Cardiac muscle cell (in vitro differentiated cells and primary cell): ENCODE measurements around the gene DNASE1L2. TPM values are rescaled to one million over a fixed set of nuclear protein-coding genes. Genes with fewer than 3 reads are reported as not detected.

Source experiments
- DNase-seq, 2 donors: peaks; one replicate each; pipeline versions ENCODE4 v3.0.0 to v3.0.0-alpha.2; 2010 to 2017; ENCODE audit warnings: low read depth in 1 of 2, low spot score in 1 of 2
- H3K27ac ChIP-seq: fragments of 200-600 bp; sonication (generic); 2 replicates; pipeline ENCODE4 v1.5.1; 2016
- H3K27me3 ChIP-seq: fragments of 200-600 bp; sonication (generic); 2 replicates; pipeline ENCODE4 v1.6.0; 2016; ENCODE audit warnings: control low read depth
- H3K36me3 ChIP-seq: fragments of 200-600 bp; sonication (generic); 2 replicates; pipeline ENCODE4 v1.5.1; 2016; ENCODE audit warnings: control low read depth
- H3K4me1 ChIP-seq: fragments of 200-600 bp; sonication (generic); 2 replicates; pipeline ENCODE4 v1.8.1; 2017; ENCODE audit warnings: low read depth, mild to moderate bottlenecking, mixed run types
- H3K4me3 ChIP-seq: fragments of 200-600 bp; sonication (generic); 2 replicates; pipeline ENCODE4 v1.5.1; 2016; ENCODE audit warnings: mild to moderate bottlenecking
- H3K9me3 ChIP-seq: fragments of 200-600 bp; sonication (generic); 2 replicates; pipeline ENCODE4 v1.5.1; 2017; ENCODE audit warnings: low read depth, mild to moderate bottlenecking, control low read depth
- CTCF ChIP-seq: IDR thresholded peaks from 2 replicates; pipeline ENCODE4 v1.5.1; 2012; ENCODE audit warnings: low read depth, mild to moderate bottlenecking, low read length
- polyA plus RNA-seq: library from polyadenylated mRNA; unstranded; fragments of >200 nt; fragmentation: Nextera tagmentation; extraction: Ambion mirVana; gene quantifications from 2 replicates; pipeline ENCODE4 v1.2.1, GENCODE V29; 2016
- total RNA-seq: library from RNA; depleted of rRNA; stranded (reverse); fragments of >200 nt; gene quantifications from 2 replicates; pipeline ENCODE4 v1.2.3, GENCODE V29; 2016

DNASE1L2 gene
- total and polyA plus RNA-seq, 2 experiments from 2014 or later: 0.68 to 1.1 TPM

GRCh38 chr16:2270070-2270462 is 33.8 kb downstream of the DNASE1L2 start:
- DNase-seq: no peak
- no peak overlapping the region for H3K4me3 ChIP-seq
- no peak overlapping the region for H3K27ac ChIP-seq
- peaks cover 14% of the 10 kb centered on the region for H3K4me1 ChIP-seq
- H3K36me3 ChIP-seq: no peaks in the 10 kb centered on the region
- no peaks in the 10 kb centered on the region for H3K9me3 ChIP-seq
- TF ChIP-seq CTCF: no peak
- no peaks in the 10 kb centered on the region for H3K27me3 ChIP-seq

- Histone ChIP-seq H3K4me3 (no peak overlapping the region), H3K27me3 (no peaks in the 10 kb centered on the region), H3K27ac (no peak overlapping the region), H3K36me3 (no peaks in the 10 kb centered on the region), H3K4me1 (peaks cover 14% of the 10 kb centered on the region), H3K9me3 (no peaks in the 10 kb centered on the region)
- DNase-seq: no peak
- no peak for TF ChIP-seq CTCF
These were observed 34.6 kb downstream of the DNASE1L2 start for GRCh38 chr16:2270588-2271470.

DNA sequence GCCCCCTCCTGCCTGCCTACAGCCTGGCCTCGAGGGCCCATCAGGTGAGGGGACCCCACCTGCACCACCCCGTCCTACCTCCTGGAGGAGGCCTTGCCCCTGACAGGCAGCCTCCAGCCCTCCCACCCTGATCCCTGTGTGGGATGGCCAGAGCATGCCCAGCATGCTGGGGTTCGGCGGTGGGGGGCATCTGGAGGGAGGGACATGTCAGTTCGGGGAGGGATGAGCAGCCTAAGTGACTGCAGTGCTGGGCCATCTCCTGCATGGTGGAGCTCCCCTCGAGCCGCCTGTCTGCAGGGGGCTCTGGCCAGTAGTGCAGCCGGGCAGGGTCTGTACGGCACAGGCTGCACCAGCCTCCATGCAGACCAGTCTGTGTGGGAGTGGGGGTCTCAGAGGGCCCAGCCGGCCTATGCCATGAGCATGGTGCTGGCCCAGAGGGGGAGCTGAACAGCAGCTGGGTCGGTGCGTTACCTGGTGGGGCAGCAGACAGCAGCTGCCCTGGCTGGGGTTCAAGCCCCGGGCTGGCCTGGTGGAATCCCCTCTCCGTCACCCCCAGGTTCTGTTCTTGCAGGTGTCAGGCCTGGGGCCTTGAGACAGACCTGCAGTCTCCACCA is 35.7 kb downstream of the DNASE1L2 start:
- no peak for DNase-seq
- TF ChIP-seq CTCF: no peak
- no peaks in the 10 kb centered on the region for H3K27me3 ChIP-seq

GRCh38 chr16:2273484-2273883 is 37.2 kb downstream of the DNASE1L2 start:
- Histone ChIP-seq H3K27ac (no peak overlapping the region), H3K4me3 (no peak overlapping the region), H3K4me1 (peaks cover 8% of the 10 kb centered on the region), H3K36me3 (no peaks in the 10 kb centered on the region), H3K27me3 (no peaks in the 10 kb centered on the region), H3K9me3 (no peaks in the 10 kb centered on the region)
- DNase-seq: no peak
- no peak for TF ChIP-seq CTCF

More for the DNA sequence above, 35.7 kb downstream of the DNASE1L2 start:
- Histone ChIP-seq H3K4me1 (peaks cover 8% of the 10 kb centered on the region), H3K27ac (no peak overlapping the region), H3K36me3 (no peaks in the 10 kb centered on the region), H3K4me3 (no peak overlapping the region), H3K9me3 (no peaks in the 10 kb centered on the region)

- DNase-seq: no peak
- Histone ChIP-seq H3K9me3 (no peaks in the 10 kb centered on the region), H3K4me3 (no peak overlapping the region), H3K27me3 (no peaks in the 10 kb centered on the region), H3K4me1 (peaks cover 8% of the 10 kb centered on the region), H3K27ac (no peak overlapping the region), H3K36me3 (no peaks in the 10 kb centered on the region)
- no peak for TF ChIP-seq CTCF
These were observed 37.7 kb downstream of the DNASE1L2 start for GRCh38 chr16:2273931-2274330.
